Astrocyte (in vitro differentiated cells and primary cell): ENCODE results near the gene ZDHHC11B.

Source experiments
- CTCF ChIP-seq: IDR thresholded peaks from 2 replicates; pipeline ENCODE4 v1.5.1; 2011; ENCODE audit warnings: low read depth, mild to moderate bottlenecking, inconsistent platforms, low read length, moderate library complexity; ENCODE audit not compliant: insufficient read depth
- EZH2 ChIP-seq: IDR thresholded peaks from 2 replicates; pipeline ENCODE4 v1.6.1; 2012; ENCODE audit warnings: mild to moderate bottlenecking, low read length, inconsistent platforms; ENCODE audit not compliant: insufficient read depth

GRCh38 chr5:763998-764781, 20.3 kb downstream of the ZDHHC11B start:
- TF ChIP-seq CTCF (no peak), EZH2 (no peak)
